K562 (cell line): ENCODE data around the gene TTLL4. TPM values are rescaled to one million over a fixed set of nuclear protein-coding genes. Genes with fewer than 3 reads are reported as not detected.

Experiments used
- BACH1 ChIP-seq: fragments of 200-800 bp; sonication (Bioruptor generic); IDR thresholded peaks from 2 replicates; pipeline ENCODE4 v1.6.1; 2016; ENCODE audit warnings: missing genetic modification characterization, missing compliant biosample characterization
- CCNT2 ChIP-seq: IDR thresholded peaks from 2 replicates; pipeline ENCODE4 v1.6.1; 2011; ENCODE audit warnings: borderline replicate concordance, low read depth, mild to moderate bottlenecking, moderate library complexity, mixed read lengths, low read length; ENCODE audit not compliant: insufficient read length; ENCODE audit errors: extremely low read depth
- CEBPG ChIP-seq, 3 experiments: fragments of 200-800 bp in 1 of 3; sonication (Bioruptor generic) in 1 of 3; sonication (generic) in 1 of 3; formaldehyde crosslinking in 1 of 3; IDR thresholded peaks in 2 of 3; conservative IDR thresholded peaks in 1 of 3; 2 replicates each; pipeline versions ENCODE4 v1.6.1 to v1.8.0; 2016 to 2022; ENCODE audit warnings: missing compliant biosample characterization in 2 of 3, missing genetic modification characterization in 2 of 3, mild to moderate bottlenecking in 1 of 3, missing genetic modification reagents in 1 of 3
- DNMT1 ChIP-seq: fragments of 450-650 bp; IDR thresholded peaks from 2 replicates; pipeline ENCODE4 v1.6.1; 2016; ENCODE audit warnings: antibody characterized with exemption, mild to moderate bottlenecking
- ETV1 ChIP-seq: fragments of 450-650 bp; conservative IDR thresholded peaks from 2 replicates; pipeline ENCODE4 v1.6.1; 2016; ENCODE audit warnings: missing genetic modification characterization, control low read depth, low read depth, missing compliant biosample characterization
- HMG20B ChIP-seq: fragments of 250-450 bp; sonication (Bioruptor Pico); IDR thresholded peaks from 2 replicates; pipeline ENCODE4 v1.5.0; 2021; ENCODE audit warnings: mild to moderate bottlenecking
- JUND ChIP-seq, 2 experiments: IDR thresholded peaks; 2 replicates in 1 of 2; 3 replicates in 1 of 2; pipeline ENCODE4 v1.6.1; 2011; ENCODE audit warnings: borderline replicate concordance in 2 of 2, low read depth in 2 of 2, low read length in 2 of 2, improper control_type of control experiment in 1 of 2, missing biosample characterization in 1 of 2, missing genetic modification characterization in 1 of 2, missing genetic modification reagents in 1 of 2
- MTA2 ChIP-seq: fragments of 450-650 bp; IDR thresholded peaks from 2 replicates; pipeline ENCODE4 v1.6.1; 2016; ENCODE audit warnings: low read depth
- MXI1 ChIP-seq: IDR thresholded peaks from 2 replicates; pipeline ENCODE4 v1.6.1; 2011; ENCODE audit warnings: low read depth, mild to moderate bottlenecking, improper control_type of control experiment, low read length
- NFIX ChIP-seq: fragments of 250-450 bp; sonication (Bioruptor Pico); IDR thresholded peaks from 2 replicates; pipeline ENCODE4 v1.4.0; 2020; ENCODE audit warnings: low read depth, mild to moderate bottlenecking, moderate library complexity
- NR2F6 ChIP-seq: fragments of 450-650 bp; formaldehyde crosslinking; IDR thresholded peaks from 2 replicates; pipeline ENCODE4 v1.4.0; 2020; ENCODE audit warnings: mild to moderate bottlenecking
- NR4A1 ChIP-seq, 2 experiments: fragments of 250-450 bp in 1 of 2; fragments of 450-650 bp in 1 of 2; sonication (Bioruptor Pico) in 1 of 2; IDR thresholded peaks; 2 replicates each; pipeline versions ENCODE4 v1.4.0 to v1.6.1; 2016 to 2020; ENCODE audit warnings: mild to moderate bottlenecking in 2 of 2, missing compliant biosample characterization in 1 of 2, missing genetic modification characterization in 1 of 2, moderate library complexity in 1 of 2
- PHF21A ChIP-seq: fragments of 450-650 bp; IDR thresholded peaks from 2 replicates; pipeline ENCODE4 v1.6.1; 2017; ENCODE audit warnings: low read depth, borderline replicate concordance
- PKNOX1 ChIP-seq: fragments of 450-650 bp; IDR thresholded peaks from 2 replicates; pipeline ENCODE4 v1.6.1; 2016
- RBM14 ChIP-seq: fragments of 200-400 bp; formaldehyde crosslinking; IDR thresholded peaks from 2 replicates; pipeline ENCODE4 v1.6.1; 2018; ENCODE audit warnings: low read depth, mild to moderate bottlenecking, low read length, moderate library complexity, borderline replicate concordance; ENCODE audit not compliant: insufficient read depth
- SAFB ChIP-seq: fragments of 200-400 bp; formaldehyde crosslinking; IDR thresholded peaks from 2 replicates; pipeline ENCODE4 v1.6.1; 2017; ENCODE audit warnings: low read depth, low read length, borderline replicate concordance
- SAP30 ChIP-seq: fragments of 200-600 bp; sonication (generic); IDR thresholded peaks from 2 replicates; pipeline ENCODE4 v1.6.1; 2012; ENCODE audit warnings: borderline replicate concordance, low read depth, mild to moderate bottlenecking, moderate library complexity, low read length, control low read depth, inconsistent platforms; ENCODE audit not compliant: insufficient read depth, poor library complexity, severe bottlenecking
- SREBF1 ChIP-seq: fragments of 150-350 bp; IDR thresholded peaks from 2 replicates; pipeline ENCODE4 v1.6.1; 2014; ENCODE audit warnings: antibody characterized with exemption, low read depth, low read length, borderline replicate concordance
- TCF15 ChIP-seq: fragments of 250-450 bp; sonication (Bioruptor Pico); IDR thresholded peaks from 2 replicates; pipeline ENCODE4 v1.8.0; 2022; ENCODE audit warnings: moderate library complexity, mild to moderate bottlenecking, inconsistent platforms
- ZBTB34 ChIP-seq: fragments of 250-450 bp; sonication (Bioruptor Pico); IDR thresholded peaks from 2 replicates; pipeline ENCODE4 v1.8.0; 2021; ENCODE audit warnings: mild to moderate bottlenecking, moderate library complexity
- ZNF184 ChIP-seq: sonication (generic); formaldehyde crosslinking; IDR thresholded peaks from 2 replicates; pipeline ENCODE4 v1.5.0; 2020; ENCODE audit warnings: missing genetic modification reagents
- ZNF263 ChIP-seq: sonication (generic); formaldehyde crosslinking; IDR thresholded peaks from 2 replicates; pipeline ENCODE4 v1.8.0; 2022; ENCODE audit warnings: mild to moderate bottlenecking, missing genetic modification reagents, borderline replicate concordance
- ZNF644 ChIP-seq: fragments of 200-800 bp; sonication (Bioruptor generic); IDR thresholded peaks from 2 replicates; pipeline ENCODE4 v1.6.1; 2016; ENCODE audit warnings: low read depth, missing genetic modification characterization, missing compliant biosample characterization
- polyA plus RNA-seq, 8 experiments: library from polyadenylated mRNA; depleted of rRNA in 4 of 8; stranded (reverse) in 5 of 8; unstranded in 3 of 8; fragments of >200 nt; fragmentation: Nextera tagmentation in 2 of 8; fragmentation: Illumina TruSeq in 1 of 8; extraction: Ambion mirVana in 2 of 8; extraction: Trizol in 1 of 8; gene quantifications; 2 replicates each; pipeline versions ENCODE4 v1.2.1 to v1.2.3, GENCODE V29; 2011 to 2014; ENCODE audit warnings: inconsistent platforms in 1 of 8, missing spikeins in 1 of 8
- total RNA-seq, 7 experiments: library from RNA; depleted of rRNA in 6 of 7; stranded (reverse); fragments of >200 nt in 6 of 7; fragmentation: Illumina TruSeq in 2 of 7; extraction: Trizol in 2 of 7; gene quantifications; 2 replicates each; pipeline versions ENCODE4 v1.2.1 to v1.2.3, GENCODE V29; 2011 to 2021; ENCODE audit warnings: low replicate concordance in 1 of 7

Gene TTLL4
- total and polyA plus RNA-seq, 9 of the 15 experiments (the other 6 are each of a cell fraction or from before 2014, with no cell fraction given): 12.6 to 67.5 (median 24.5) TPM

GRCh38 chr2:218745160-218745558 lies 34.5 kb downstream of the TTLL4 start (continued):
- TF ChIP-seq MTA2 (no peak), ZBTB34 (no peak), ZNF644 (tag) (0 out of 2 replicates have a peak, but pooled peaks have one; percentile 21), RBM14 (no peak), JUND (IDR thresholded peaks at IDR 0.05; ENCODE audit: borderline replicate concordance, low read depth, low read length) (0 out of 2 replicates have a peak, but pooled peaks have one; percentile 52), JUND (tag; IDR thresholded peaks at IDR 0.05; ENCODE audit: borderline replicate concordance, low read depth, low read length) (peak; percentile 79; the same call in 2 of the 3 replicates), ZNF263 (CRISPR knock-in tag) (no peak), CCNT2 (no peak), NR2F6 (CRISPR knock-in tag) (no peak), SAFB (no peak), SREBF1 (no peak), DNMT1 (no peak), PKNOX1 (peak; percentile 33; the same call in 1 of the 2 replicates), ETV1 (tag) (peak; percentile 33; the same call in 1 of the 2 replicates), TCF15 (0 out of 2 replicates have a peak, but pooled peaks have one; percentile 63), MXI1 (no peak), CEBPG (CRISPR knock-in tag; IDR thresholded peaks at IDR 0.05) (peak; percentile 86), CEBPG (tag; conservative IDR thresholded peaks at IDR 0.05 in 1 of 2, IDR thresholded peaks at IDR 0.05 in 1 of 2) (peak; percentile 60 to 65; a peak in 2 of 4 replicates), BACH1 (tag) (peak; percentile 68; the same call in 1 of the 2 replicates), NR4A1 (CRISPR knock-in tag; IDR thresholded peaks at IDR 0.05) (no peak), NR4A1 (tag; IDR thresholded peaks at IDR 0.05) (peak; percentile 71; the same call in 1 of the 2 replicates), HMG20B (CRISPR knock-in tag) (no peak), NFIX (CRISPR knock-in tag) (no peak), PHF21A (no peak), ZNF184 (no peak), SAP30 (no peak)
